ENCODE data around the gene SNX5. TPM values are rescaled to one million over a fixed set of nuclear protein-coding genes. Genes with fewer than 3 reads are reported as not detected.

Gene SNX5
- total and polyA plus RNA-seq, 2 of the 8 experiments (the other 6 are each of a cell fraction or from before 2014, with no cell fraction given), result 155 to 194 TPM

GRCh38 chr20:17992847-17993513 lies 24.4 kb upstream of the SNX5 start:
- Histone ChIP-seq H4K91ac (replicated peaks; ENCODE audit: insufficient read length, low read length) (no peak overlapping the region), H2BK120ac (replicated peaks; ENCODE audit: low read depth, low read length) (no peak overlapping the region), H3K4me1 (replicated peaks in 1 of 4; ENCODE audit: control insufficient read depth in 3 of 4, insufficient read depth in 4 of 4, low read length in 3 of 4) (no peaks in the 10 kb centered on the region), H2BK15ac (ENCODE audit: low read length) (no peak overlapping the region), H3K27me3 (replicated peaks in 1 of 4; ENCODE audit: control insufficient read depth in 3 of 4, extremely low read depth in 1 of 4, insufficient read depth in 3 of 4, low read length in 3 of 4) (no peaks in the 10 kb centered on the region), H2BK20ac (ENCODE audit: low read length) (no peak overlapping the region), H3K56ac (replicated peaks; ENCODE audit: insufficient read length, low read depth, low read length) (no peak overlapping the region), H2AFZ (ENCODE audit: low read length) (no peak overlapping the region), H4K5ac (ENCODE audit: insufficient read length, low read depth, low read length) (no peak overlapping the region), H3K4me2 (ENCODE audit: insufficient read depth in 1 of 2, low read depth in 2 of 2, low read length in 2 of 2) (no peak overlapping the region), H2BK12ac (ENCODE audit: low read depth, low read length) (no peak overlapping the region), H3K23me2 (ENCODE audit: low read depth, low read length) (no peaks in the 10 kb centered on the region), H3K9me3 (ENCODE audit: insufficient read depth in 2 of 2, low read depth in 1 of 2, low read length in 1 of 2) (no peaks in the 10 kb centered on the region), H3K79me2 (ENCODE audit: control insufficient read depth in 1 of 2, insufficient read depth in 2 of 2, low read length in 2 of 2) (peaks cover 0 to 2% of the 10 kb centered on the region in 2 experiments; a peak in 2 of 4 replicates), H4K20me1 (replicated peaks in 1 of 2; ENCODE audit: control insufficient read depth in 1 of 2, insufficient read depth in 2 of 2, low read length in 2 of 2) (peaks cover 0 to 1% of the 10 kb centered on the region in 2 experiments), H3K14ac (ENCODE audit: insufficient read length) (no peak overlapping the region), H3K79me1 (ENCODE audit: low read depth, low read length) (no peaks in the 10 kb centered on the region), H3K9ac (replicated peaks in 1 of 4; ENCODE audit: extremely low read depth in 1 of 4, low read depth in 3 of 4, low read length in 3 of 4) (no peak overlapping the region), H2AK5ac (ENCODE audit: low read depth, low read length) (no peak overlapping the region), H3K27ac (ENCODE audit: low read depth, low read length) (no peak overlapping the region), H2BK5ac (ENCODE audit: low read depth, low read length) (no peak overlapping the region), H3K4ac (replicated peaks; ENCODE audit: insufficient read length, low read depth, low read length) (no peak overlapping the region), H3K4me3 (ENCODE audit: extremely low read depth in 1 of 4, insufficient read depth in 2 of 4, low read depth in 3 of 4, low read length in 4 of 4) (no peak overlapping the region), H3K36me3 (ENCODE audit: control insufficient read depth in 2 of 4, insufficient read depth in 4 of 4, low read length in 3 of 4) (peaks cover 7 to 37% (median 20%) of the 10 kb centered on the region in 4 experiments; a peak in 7 of 8 replicates), H4K8ac (ENCODE audit: extremely low read depth, insufficient read depth, low read length) (no peak overlapping the region), H3K23ac (ENCODE audit: insufficient read length) (no peak overlapping the region), H3K18ac (ENCODE audit: extremely low read depth, low read length) (no peak overlapping the region)
- ChIA-PET CTCF (ENCODE audit: partially characterized antibody) (interaction anchor here (0.6 to 4.1 kb wide), 7 partner anchors 12 to 45 kb away, joined by 3 to 27 read pairs (median 3); no protein-coding TSS in a partner anchor), POLR2A (ENCODE audit: partially characterized antibody) (interaction anchor here (1.1 to 31.5 kb wide), 4 partner anchors 9 to 31 kb away, joined by 3 to 424 read pairs (median 6); partner anchors contain the start of genes MGME1 and SNX5)
- no peak for FAIRE-seq
- no peak for DNase-seq (ENCODE audit: low read depth in 1 of 2, low spot score in 2 of 2)
- 84% methylated on average over 5 of the region's 5 CpGs; no CpG with 5 or more reads in 1 of the 2 experiments for WGBS, 2 experiments (ENCODE audit: extremely low coverage in 1 of 2, insufficient coverage in 1 of 2, insufficient read length in 1 of 2, insufficient replicate concordance in 2 of 2, low coverage in 1 of 2, low lambda C conversion rate in 2 of 2, missing lambda C conversion rate in 1 of 2)
- TF ChIP-seq TAF7 (optimal IDR thresholded peaks at IDR 0.05; ENCODE audit: borderline replicate concordance, low read depth, low read length) (no peak), POLR2AphosphoS5 (IDR thresholded peaks at IDR 0.05; ENCODE audit: low read depth, low read length) (no peak), CBX5 (IDR thresholded peaks at IDR 0.05; ENCODE audit: low read depth, low read length) (no peak), SP4 (IDR thresholded peaks at IDR 0.05; ENCODE audit: low read length) (no peak), HDAC6 (IDR thresholded peaks at IDR 0.05; ENCODE audit: low read depth, low read length) (no peak), SAP30 (IDR thresholded peaks at IDR 0.05; ENCODE audit: insufficient read depth, insufficient replicate concordance, low read length) (no peak), JUN (IDR thresholded peaks at IDR 0.05; ENCODE audit: low read depth, low read length) (no peak), GABPA (IDR thresholded peaks at IDR 0.05; ENCODE audit: borderline replicate concordance, insufficient read depth, low read length) (no peak), NRF1 (IDR thresholded peaks at IDR 0.05; ENCODE audit: low read depth, low read length) (no peak)
